HUES6 (cell line): ENCODE data around the gene PLCH2.
"Not testable (repeated sequence)": the region's sequence is repeated elsewhere in the genome, so short reads cannot be mapped to it uniquely, and the experiment has no call there.

Experiments used
- H3K27ac ChIP-seq: 2 replicates; pipeline ENCODE4 v1.7.0; 2013; ENCODE audit warnings: low read depth, mild to moderate bottlenecking, low read length, inconsistent platforms
- H3K27me3 ChIP-seq: 2 replicates; pipeline ENCODE4 v1.6.1; 2013; ENCODE audit warnings: low read length; ENCODE audit not compliant: control insufficient read depth, insufficient read depth
- H3K36me3 ChIP-seq: 2 replicates; pipeline ENCODE4 v1.6.1; 2013; ENCODE audit warnings: low read length; ENCODE audit not compliant: control insufficient read depth, insufficient read depth
- H3K4me1 ChIP-seq: 2 replicates; pipeline ENCODE4 v1.6.1; 2013; ENCODE audit warnings: low read length; ENCODE audit not compliant: control insufficient read depth, insufficient read depth
- H3K4me3 ChIP-seq: 2 replicates; pipeline ENCODE4 v1.5.1; 2013; ENCODE audit warnings: low read depth, low read length
- H3K9ac ChIP-seq: one replicate; pipeline ENCODE4 v1.6.1; 2013; ENCODE audit warnings: mild to moderate bottlenecking, low read length
- H3K9me3 ChIP-seq: 2 replicates; pipeline ENCODE4 v1.6.1; 2013; ENCODE audit warnings: low read depth, low read length; ENCODE audit not compliant: control insufficient read depth, insufficient read depth

Gene PLCH2

GRCh38 chr1:2432441-2432844 lies 43.6 kb upstream of the PLCH2 start:
- H3K9me3 ChIP-seq, result peaks cover 19% of the 10 kb centered on the region
- H3K4me3 ChIP-seq, result no peak overlapping the region
- H3K27ac ChIP-seq, result no peak overlapping the region
- H3K36me3 ChIP-seq, result no peaks in the 10 kb centered on the region
- H3K27me3 ChIP-seq, result peaks cover 34% of the 10 kb centered on the region; the same call in 1 of the 2 replicates
- no peak overlapping the region for H3K9ac ChIP-seq
- H3K4me1 ChIP-seq, result no peaks in the 10 kb centered on the region

GRCh38 chr1:2433196-2433595 lies 42.9 kb upstream of the PLCH2 start:
- peaks cover 34% of the 10 kb centered on the region; the same call in 1 of the 2 replicates for H3K27me3 ChIP-seq
- no peak overlapping the region for H3K9ac ChIP-seq
- H3K9me3 ChIP-seq, result peaks cover 16% of the 10 kb centered on the region
- no peaks in the 10 kb centered on the region for H3K36me3 ChIP-seq
- no peak overlapping the region for H3K27ac ChIP-seq
- H3K4me3 ChIP-seq, result no peak overlapping the region
- no peaks in the 10 kb centered on the region for H3K4me1 ChIP-seq

- H3K4me3 ChIP-seq, result no peak overlapping the region
- H3K4me1 ChIP-seq, result no peaks in the 10 kb centered on the region
- peaks cover 13% of the 10 kb centered on the region for H3K9me3 ChIP-seq
- H3K9ac ChIP-seq, result no peak overlapping the region
- no peaks in the 10 kb centered on the region for H3K36me3 ChIP-seq
- peaks cover 34% of the 10 kb centered on the region; the same call in 1 of the 2 replicates for H3K27me3 ChIP-seq
- H3K27ac ChIP-seq, result no peak overlapping the region
Measured at GRCh38 chr1:2433936-2434655, 42.0 kb upstream of the PLCH2 start.

GRCh38 chr1:2435091-2435490 lies 41.0 kb upstream of the PLCH2 start:
- Histone ChIP-seq H3K9ac (no peak overlapping the region), H3K9me3 (peaks cover 3% of the 10 kb centered on the region), H3K27me3 (peaks cover 34% of the 10 kb centered on the region; the same call in 1 of the 2 replicates), H3K36me3 (no peaks in the 10 kb centered on the region), H3K4me1 (no peaks in the 10 kb centered on the region), H3K27ac (no peak overlapping the region), H3K4me3 (no peak overlapping the region)

GRCh38 chr1:2435746-2436355 lies 40.2 kb upstream of the PLCH2 start:
- no peak overlapping the region for H3K4me3 ChIP-seq
- H3K36me3 ChIP-seq, result no peaks in the 10 kb centered on the region
- no peak overlapping the region for H3K27ac ChIP-seq
- H3K9me3 ChIP-seq, result no peaks in the 10 kb centered on the region
- H3K4me1 ChIP-seq, result no peaks in the 10 kb centered on the region
- H3K9ac ChIP-seq, result no peak overlapping the region
- H3K27me3 ChIP-seq, result peaks cover 40% of the 10 kb centered on the region; the same call in 1 of the 2 replicates

- H3K9me3 ChIP-seq, result no peaks in the 10 kb centered on the region
- H3K27ac ChIP-seq, result no peak overlapping the region
- no peaks in the 10 kb centered on the region for H3K36me3 ChIP-seq
- H3K4me1 ChIP-seq, result no peaks in the 10 kb centered on the region
- H3K27me3 ChIP-seq, result peaks cover 47% of the 10 kb centered on the region
- no peak overlapping the region for H3K4me3 ChIP-seq
- no peak overlapping the region for H3K9ac ChIP-seq
Measured at GRCh38 chr1:2436876-2437275, 39.2 kb upstream of the PLCH2 start.

- no peaks in the 10 kb centered on the region for H3K36me3 ChIP-seq
- no peaks in the 10 kb centered on the region for H3K4me1 ChIP-seq
- H3K4me3 ChIP-seq, result no peak overlapping the region
- H3K27ac ChIP-seq, result no peak overlapping the region
- H3K27me3 ChIP-seq, result peaks cover 54% of the 10 kb centered on the region
- H3K9me3 ChIP-seq, result no peaks in the 10 kb centered on the region
- no peak overlapping the region for H3K9ac ChIP-seq
Measured at GRCh38 chr1:2437617-2438016, 38.5 kb upstream of the PLCH2 start.

- Histone ChIP-seq H3K4me3 (no peak overlapping the region), H3K9ac (no peak overlapping the region), H3K36me3 (no peaks in the 10 kb centered on the region), H3K9me3 (no peaks in the 10 kb centered on the region), H3K27me3 (peaks cover 54% of the 10 kb centered on the region), H3K4me1 (0 out of 2 replicates have a peak, but pooled peaks cover 2% of the 10 kb centered on the region), H3K27ac (no peak overlapping the region)
Measured at GRCh38 chr1:2438038-2438437, 38.1 kb upstream of the PLCH2 start.

GRCh38 chr1:2438641-2439040 lies 37.4 kb upstream of the PLCH2 start:
- no peak overlapping the region for H3K27ac ChIP-seq

GRCh38 chr1:2439369-2439768 lies 36.7 kb upstream of the PLCH2 start:
- peaks cover 54% of the 10 kb centered on the region for H3K27me3 ChIP-seq
- no peak overlapping the region for H3K4me3 ChIP-seq
- H3K4me1 ChIP-seq, result peaks cover 7% of the 10 kb centered on the region; the same call in 1 of the 2 replicates
- H3K9me3 ChIP-seq, result no peaks in the 10 kb centered on the region
- no peak overlapping the region for H3K9ac ChIP-seq
- H3K36me3 ChIP-seq, result no peaks in the 10 kb centered on the region
- no peak overlapping the region for H3K27ac ChIP-seq

More at GRCh38 chr1:2438641-2439040, 37.4 kb upstream of the PLCH2 start:
- Histone ChIP-seq H3K36me3 (no peaks in the 10 kb centered on the region), H3K27me3 (peaks cover 54% of the 10 kb centered on the region), H3K9ac (no peak overlapping the region), H3K4me1 (0 out of 2 replicates have a peak, but pooled peaks cover 4% of the 10 kb centered on the region), H3K9me3 (no peaks in the 10 kb centered on the region), H3K4me3 (no peak overlapping the region)

GRCh38 chr1:2440346-2440745 lies 35.7 kb upstream of the PLCH2 start:
- not testable (repeated sequence) for H3K9ac ChIP-seq, H3K4me3 ChIP-seq, H3K9me3 ChIP-seq, H3K36me3 ChIP-seq, H3K27ac ChIP-seq, H3K4me1 ChIP-seq
- peaks cover 56% of the 10 kb centered on the region for H3K27me3 ChIP-seq
